ENCODE measurements around the gene FAM222A. TPM values are rescaled to one million over a fixed set of nuclear protein-coding genes. Genes with fewer than 3 reads are reported as not detected.
"Not testable (repeated sequence)": the region's sequence is repeated elsewhere in the genome, so short reads cannot be mapped to it uniquely, and the experiment has no call there.

The FAM222A gene
- polyA plus RNA-seq, 5 donors, result 1.6 to 2.8 (median 1.8) TPM

DNA sequence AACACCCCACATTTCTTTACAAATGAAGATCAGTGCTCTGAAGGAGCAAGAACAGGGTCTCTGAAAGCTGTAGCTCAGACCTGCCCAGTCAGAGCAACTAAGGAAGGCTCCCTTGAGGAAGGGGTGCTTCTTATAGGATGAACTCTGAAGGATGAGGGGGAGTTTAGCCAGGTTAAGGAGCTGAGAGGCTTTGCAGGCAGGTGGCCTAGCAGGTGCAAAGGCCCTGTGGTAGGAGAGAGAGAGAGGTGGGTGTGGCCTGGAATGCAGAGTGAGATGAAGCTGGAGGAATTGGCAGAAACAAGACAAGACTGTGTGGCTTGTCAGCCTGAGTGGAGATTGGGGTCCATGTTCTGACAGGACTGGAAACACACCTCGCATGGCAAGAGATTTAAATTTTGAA, 20.5 kb upstream of the FAM222A start:
- DNase-seq, result no peak

DNA sequence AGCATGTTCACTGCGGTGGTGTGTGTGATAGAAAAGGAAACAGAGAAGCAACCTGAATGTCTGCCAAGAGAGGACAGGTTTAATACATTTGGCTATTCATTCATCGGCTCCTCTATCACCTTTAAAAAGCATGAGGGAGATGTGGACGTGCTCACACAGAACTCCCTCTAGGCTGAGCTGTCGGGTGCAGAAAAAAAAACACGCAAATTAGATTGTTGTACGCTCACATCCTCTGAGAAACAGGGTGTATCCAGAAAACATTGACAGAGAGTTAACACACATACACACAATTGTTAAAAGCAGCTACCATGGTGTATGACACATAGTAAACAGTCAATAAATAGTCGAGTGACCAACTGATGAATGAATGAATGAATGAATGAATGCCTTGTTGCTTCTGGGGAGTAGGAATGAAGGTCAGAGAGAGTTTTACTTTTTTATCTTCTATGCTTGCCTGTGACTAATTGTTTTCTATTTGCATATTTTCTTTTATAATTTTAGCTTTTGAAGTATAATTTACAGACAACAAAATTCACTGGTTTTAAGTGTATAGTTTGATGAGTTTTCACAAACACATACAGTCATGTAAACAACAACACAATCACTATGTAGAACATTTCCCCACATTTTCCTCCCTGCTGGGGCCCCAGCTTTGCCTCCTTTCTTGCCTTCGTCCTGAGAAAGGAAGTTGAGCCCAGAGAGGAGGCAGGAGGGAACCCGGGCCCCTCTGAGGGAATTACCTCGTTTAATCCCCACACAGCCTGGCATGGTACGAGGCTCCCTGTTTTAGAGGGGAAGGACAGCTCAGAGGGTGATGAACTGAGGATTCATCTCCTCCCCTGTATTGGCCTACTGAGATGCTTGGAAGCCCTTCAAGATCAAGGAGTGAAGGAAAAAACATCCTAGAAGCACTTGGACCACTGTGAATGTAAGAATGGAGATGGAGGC, 19.7 kb upstream of the FAM222A start:
- no peak for DNase-seq

DNA sequence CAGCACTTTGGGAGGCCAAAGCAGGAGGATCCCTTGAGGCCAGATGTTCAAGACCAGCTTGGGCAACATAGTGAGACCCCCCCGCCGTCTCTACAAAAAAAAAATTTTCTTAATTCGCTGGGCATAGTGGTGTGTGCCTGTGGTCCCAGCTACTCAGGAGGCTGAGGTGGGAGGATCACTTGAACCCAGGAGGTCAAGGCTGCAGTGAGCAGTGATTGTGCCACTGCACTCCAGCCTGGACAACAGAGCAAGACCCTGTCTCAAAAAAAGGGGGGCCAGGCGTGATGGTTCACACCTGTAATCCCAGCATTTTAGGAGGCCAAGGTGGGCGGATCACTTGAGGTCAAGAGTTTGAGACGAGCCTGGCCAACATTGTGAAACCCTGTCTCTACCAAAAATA, 19.0 kb upstream of the FAM222A start:
- DNase-seq, result not testable (repeated sequence)

DNA sequence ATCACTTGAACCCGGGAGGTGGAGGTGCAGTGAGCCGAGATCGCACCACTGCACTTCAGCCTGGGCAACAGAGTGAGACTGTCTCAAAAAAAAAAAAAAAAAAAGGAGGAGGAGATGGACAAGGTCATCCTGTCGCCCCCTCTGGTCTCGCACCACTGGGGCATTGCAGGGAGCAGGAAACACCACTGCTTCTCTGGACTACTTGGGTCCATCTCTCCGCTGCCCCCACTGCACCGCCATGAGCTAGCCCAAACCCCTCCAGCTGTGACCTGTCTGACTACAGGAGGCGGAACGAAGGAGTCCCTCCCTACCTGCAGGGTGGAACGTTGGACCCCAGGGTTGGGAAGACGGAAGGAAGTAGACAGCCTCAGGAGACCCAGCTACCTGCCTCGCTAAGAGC, 18.2 kb upstream of the FAM222A start:
- no peak for DNase-seq

DNA sequence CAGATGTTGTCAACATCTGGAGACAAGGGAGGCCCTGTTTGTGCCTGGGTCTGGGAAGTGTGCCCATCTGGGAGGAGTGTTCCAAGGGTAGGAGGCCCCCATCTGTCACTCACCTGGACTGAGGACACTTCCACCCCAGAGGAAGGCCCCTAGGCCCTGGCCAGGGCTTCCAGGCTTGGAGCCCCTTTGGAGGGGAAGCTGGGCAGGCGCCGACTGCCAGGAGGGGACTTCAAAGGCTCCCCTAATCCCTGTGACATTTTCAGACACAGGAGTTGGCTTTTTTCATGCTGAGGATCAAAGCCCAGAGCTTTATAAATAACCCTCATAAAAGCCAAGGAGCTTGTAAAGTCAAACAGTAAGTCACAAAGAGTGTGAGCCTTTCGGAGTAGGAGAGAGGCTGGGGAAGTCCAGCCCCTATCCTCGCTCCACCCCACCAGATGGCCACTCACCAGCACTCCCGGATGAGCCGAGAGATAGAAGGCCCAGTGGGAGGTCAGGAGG, 17.6 kb upstream of the FAM222A start:
- DNase-seq, result no peak

- DNase-seq, result no peak
These were observed 16.9 kb upstream of the FAM222A start for GRCh38 chr12:109696485-109697269.

DNA sequence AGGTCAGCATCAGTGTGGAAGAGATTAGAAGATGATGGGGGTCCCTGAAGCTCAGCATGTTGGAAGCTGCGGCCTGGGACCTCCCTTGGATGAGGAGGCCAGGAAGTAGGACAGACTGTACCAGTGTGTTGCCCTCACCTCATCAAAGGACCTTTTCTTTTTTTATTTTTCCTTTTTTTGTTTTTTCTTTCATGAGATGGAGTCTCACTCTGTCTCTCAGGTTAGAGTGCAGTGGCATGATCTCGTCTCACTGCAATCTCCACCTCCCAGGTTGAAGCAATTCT, 16.4 kb upstream of the FAM222A start:
- DNase-seq, result no peak

DNA sequence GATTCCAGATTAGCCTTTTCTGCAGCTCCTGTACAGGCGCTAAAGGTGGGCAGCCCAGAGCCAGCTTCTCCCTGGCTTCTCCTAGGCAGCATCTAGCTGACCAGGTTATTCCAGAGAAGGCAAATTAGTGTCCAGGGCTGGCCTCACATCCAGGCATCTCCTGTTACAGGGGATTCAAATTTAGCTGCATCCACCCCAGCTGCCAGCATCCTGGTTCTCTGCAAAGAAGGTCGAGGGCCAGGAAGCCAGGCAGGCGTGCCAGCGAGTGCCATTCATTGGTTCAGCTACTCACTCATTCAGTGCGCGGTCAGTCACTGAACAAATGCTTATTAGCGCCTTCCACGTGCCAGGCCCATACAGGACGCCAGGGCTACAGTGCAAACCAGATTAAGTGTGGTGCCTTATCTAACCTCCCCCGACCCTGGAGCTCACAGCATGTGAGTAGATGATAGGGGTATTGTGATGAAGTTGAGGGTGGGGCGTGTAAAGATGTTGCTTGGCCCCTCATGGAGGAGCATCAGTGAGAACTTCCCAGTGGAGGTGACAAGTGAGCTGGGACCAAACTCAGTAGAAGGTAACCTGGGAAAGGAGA, 15.7 kb upstream of the FAM222A start:
- no peak for DNase-seq

DNA sequence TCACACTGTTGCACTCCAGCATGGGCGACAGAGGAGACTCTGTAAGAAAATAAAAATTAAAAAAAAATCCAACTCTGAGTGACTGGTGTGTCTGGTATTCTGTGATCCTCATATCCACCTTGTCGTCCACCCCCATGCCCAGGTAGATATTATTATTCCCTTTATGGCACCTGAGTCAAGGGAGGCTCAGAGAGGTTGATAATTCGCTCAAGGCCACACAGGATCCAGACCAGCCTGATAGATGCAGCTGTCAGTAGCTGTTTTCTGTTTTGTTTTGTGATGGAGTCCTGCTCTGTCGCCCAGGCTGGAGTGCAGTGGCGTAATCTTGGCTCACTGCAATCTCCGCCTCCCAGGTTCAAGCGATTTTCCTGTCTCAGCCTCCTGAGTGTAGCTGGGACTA, 14.8 kb upstream of the FAM222A start:
- DNase-seq, result no peak

GRCh38 chr12:109701064-109701463, 12.6 kb upstream of the FAM222A start:
- no peak for DNase-seq

- no peak for DNase-seq
These were observed 11.3 kb upstream of the FAM222A start for GRCh38 chr12:109702111-109702841.

GRCh38 chr12:109703684-109704083, 9.9 kb upstream of the FAM222A start:
- no peak for DNase-seq

- no peak for DNase-seq
These were observed 9.1 kb upstream of the FAM222A start for GRCh38 chr12:109704371-109705098.

DNA sequence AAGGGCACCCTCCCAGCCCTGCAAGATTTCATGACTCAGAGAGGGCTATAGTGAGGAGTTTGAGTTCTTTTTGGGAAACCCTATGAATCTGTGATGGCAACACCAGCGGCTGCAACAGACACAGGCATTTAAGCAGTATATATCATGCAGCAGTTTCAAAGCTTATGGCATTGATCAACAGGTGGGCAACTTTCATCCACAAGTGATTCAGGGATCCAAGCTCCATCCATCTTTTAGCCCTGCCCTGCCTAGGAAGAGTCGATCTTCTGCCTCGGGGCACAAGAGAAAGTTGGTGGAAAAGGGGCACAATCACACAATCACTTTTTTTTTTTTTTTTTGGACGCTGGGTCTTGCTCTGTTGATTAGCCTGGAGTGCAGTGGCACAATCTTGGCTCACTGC, 8.3 kb upstream of the FAM222A start:
- no peak for DNase-seq

DNA sequence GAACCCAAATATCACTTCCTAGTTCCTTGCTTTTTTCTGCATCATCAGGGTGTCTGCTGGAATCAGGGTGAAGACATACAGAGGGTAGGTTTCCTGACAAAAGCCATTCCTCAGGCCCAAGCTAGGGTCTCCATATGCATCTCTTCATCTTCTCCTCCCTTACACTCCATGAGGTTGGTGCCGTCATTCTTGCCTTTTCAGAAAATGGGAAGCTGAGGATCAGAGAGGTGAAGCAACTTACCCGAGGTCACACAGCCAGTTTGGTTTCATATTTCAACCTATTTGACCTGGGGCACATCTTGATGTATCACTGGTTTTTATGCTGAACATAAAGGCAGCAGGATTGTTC, 7.3 kb upstream of the FAM222A start:
- no peak for DNase-seq

GRCh38 chr12:109706747-109707469, 6.7 kb upstream of the FAM222A start:
- DNase-seq, result no peak

DNA sequence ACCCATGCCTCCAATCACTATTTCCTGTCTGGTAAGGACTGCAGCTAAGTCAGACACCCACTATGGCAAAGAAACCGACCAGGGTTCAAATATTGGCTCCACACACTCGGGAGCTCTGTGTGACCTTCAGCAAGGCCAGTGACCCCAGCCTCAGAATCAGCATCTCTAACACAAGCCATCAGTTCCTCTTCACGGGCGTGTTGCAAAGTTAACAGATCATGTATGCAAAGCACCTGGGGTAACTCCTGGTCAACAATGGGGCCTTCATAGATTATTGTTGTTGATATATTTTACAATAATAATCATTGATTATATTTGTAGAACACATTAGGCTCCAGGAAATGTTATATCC, 6.2 kb upstream of the FAM222A start:
- no peak for DNase-seq

DNA sequence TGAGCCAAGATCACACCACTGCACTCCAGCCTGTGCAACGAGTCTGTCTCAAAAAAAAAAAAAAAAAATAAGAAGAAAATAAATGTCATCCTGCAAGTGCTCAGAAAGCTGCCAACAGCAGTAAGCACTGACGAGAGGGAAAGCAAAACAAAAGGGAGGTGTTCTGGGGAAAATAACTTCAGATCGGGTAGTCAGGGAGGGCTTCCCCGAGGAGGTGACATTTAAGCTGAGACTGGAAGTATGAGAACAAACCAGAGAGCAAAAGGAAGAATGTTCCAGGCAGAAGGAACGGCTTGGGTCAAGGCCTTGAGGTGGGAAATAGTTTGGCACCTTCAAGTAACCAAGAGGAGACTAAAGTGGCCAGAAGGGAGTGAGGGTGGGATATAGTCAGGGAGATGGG, 4.7 kb upstream of the FAM222A start:
- no peak for DNase-seq

DNA sequence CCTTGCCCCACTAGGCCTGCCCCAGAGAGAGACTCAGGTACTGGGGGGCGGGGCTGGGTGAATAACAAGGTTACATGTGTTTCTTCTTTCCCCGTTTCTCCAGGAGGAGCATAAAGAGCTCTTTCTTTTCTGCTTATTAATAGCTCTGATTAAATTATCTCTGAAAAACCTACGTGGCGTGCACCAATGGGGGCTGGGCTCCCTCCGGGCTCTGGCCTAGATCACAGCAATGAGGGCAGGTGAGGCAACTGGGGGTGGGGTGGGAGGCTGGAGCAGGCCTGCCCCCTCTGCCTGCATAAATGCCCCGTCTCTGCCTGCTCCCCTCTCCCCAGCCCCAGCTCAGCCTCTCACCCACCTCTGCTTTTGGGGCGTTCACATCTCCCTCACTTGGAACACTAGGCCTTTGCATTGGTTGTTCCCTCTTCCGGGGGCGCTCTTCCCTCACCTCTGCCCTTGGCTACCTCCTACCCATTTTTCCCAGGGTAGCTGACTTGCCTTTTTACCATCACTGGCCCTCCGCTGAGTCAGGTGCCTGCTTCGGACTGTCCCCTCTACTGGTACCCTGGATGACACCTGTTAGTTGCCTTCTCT, 4.1 kb upstream of the FAM222A start:
- DNase-seq, result no peak

DNA sequence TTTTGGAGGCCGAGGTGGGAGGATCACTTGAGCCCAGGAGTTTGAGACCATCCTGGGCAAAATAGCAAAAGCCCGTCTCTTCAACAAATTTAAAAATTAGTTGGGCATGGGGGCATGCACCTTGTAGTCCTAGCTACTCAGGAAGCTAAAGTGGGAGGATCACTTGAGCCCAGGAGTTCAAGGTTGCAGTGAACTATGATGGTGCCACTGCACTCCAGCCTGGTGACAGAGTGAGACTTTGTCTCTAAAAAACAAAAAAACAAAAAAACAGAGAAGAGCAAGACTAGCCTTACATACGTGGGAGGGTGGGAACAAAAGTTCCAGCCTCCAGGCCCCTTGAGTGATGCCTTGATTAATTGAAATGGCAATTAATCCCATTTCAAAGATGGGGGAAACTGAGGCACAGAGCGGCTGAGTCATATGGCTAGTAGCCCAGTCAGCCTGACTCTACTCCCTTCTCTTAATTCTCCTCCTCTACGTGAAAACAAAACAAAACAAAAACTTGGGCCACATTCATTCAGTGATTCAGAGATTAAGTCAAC, 3.3 kb upstream of the FAM222A start:
- no peak for DNase-seq
